OCI-M1 (cell line): ENCODE results near the gene RMND5B.
"Not testable (repeated sequence)": the region's sequence is repeated elsewhere in the genome, so short reads cannot be mapped to it uniquely, and the experiment has no call there.

ENCODE experiments used
- DNase-seq: peaks from one replicate; lab custom pipeline; 2025; lab: John Stamatoyannopoulos, UW

The RMND5B gene

GRCh38 chr5:178114325-178115135 is 16.3 kb upstream of the RMND5B start:
- no peak for DNase-seq

GRCh38 chr5:178115136-178115813 is 15.5 kb upstream of the RMND5B start:
- DNase-seq = no peak

GRCh38 chr5:178115814-178116142 is 15.0 kb upstream of the RMND5B start:
- DNase-seq = no peak

GRCh38 chr5:178116143-178116885 is 14.5 kb upstream of the RMND5B start:
- peak; percentile 13 for DNase-seq

- DNase-seq = no peak
Observed at GRCh38 chr5:178117923-178118701, 12.7 kb upstream of the RMND5B start.

GRCh38 chr5:178119915-178120606 is 10.8 kb upstream of the RMND5B start:
- no peak for DNase-seq

- peak; percentile 67 for DNase-seq
Observed at GRCh38 chr5:178120607-178121357, 10.0 kb upstream of the RMND5B start.

- no peak for DNase-seq
Observed at GRCh38 chr5:178121391-178122276, 9.2 kb upstream of the RMND5B start.

GRCh38 chr5:178122346-178122745 is 8.5 kb upstream of the RMND5B start:
- DNase-seq = no peak

GRCh38 chr5:178123094-178123965 is 7.5 kb upstream of the RMND5B start:
- DNase-seq = no peak

GRCh38 chr5:178123966-178124925 is 6.6 kb upstream of the RMND5B start:
- DNase-seq = no peak

- DNase-seq = no peak
Observed at GRCh38 chr5:178125253-178125906, 5.4 kb upstream of the RMND5B start.

GRCh38 chr5:178126556-178126955 is 4.3 kb upstream of the RMND5B start:
- DNase-seq = peak; percentile 16

GRCh38 chr5:178127300-178128009 is 3.4 kb upstream of the RMND5B start:
- DNase-seq = peak; percentile 85

- no peak for DNase-seq
Observed at GRCh38 chr5:178129296-178129695, 1.5 kb upstream of the RMND5B start.

- not testable (repeated sequence) for DNase-seq
Observed at GRCh38 chr5:178130234-178130575, 609 bp upstream of the RMND5B start.
